Endothelial cell (in vitro differentiated cells): ENCODE results near the gene FBRSL1. TPM values are rescaled to one million over a fixed set of nuclear protein-coding genes. Genes with fewer than 3 reads are reported as not detected.

Source experiments
- DNase-seq: peaks from one replicate; pipeline ENCODE4 v3.0.0; 2021; ENCODE audit warnings: low spot score
- H3K27ac Mint-ChIP-seq: one replicate; pipeline ENCODE4 v1.8.0; 2021; ENCODE audit warnings: mixed read lengths, inconsistent platforms; ENCODE audit not compliant: unreplicated experiment
- H3K27me3 Mint-ChIP-seq: one replicate; pipeline ENCODE4 v1.8.0; 2021; ENCODE audit warnings: mild to moderate bottlenecking, moderate library complexity, mixed read lengths, inconsistent platforms; ENCODE audit not compliant: unreplicated experiment
- H3K36me3 Mint-ChIP-seq: one replicate; pipeline ENCODE4 v1.8.0; 2021; ENCODE audit warnings: mild to moderate bottlenecking, low read depth, mixed read lengths, inconsistent platforms; ENCODE audit not compliant: unreplicated experiment
- H3K4me1 Mint-ChIP-seq: one replicate; pipeline ENCODE4 v1.8.0; 2021; ENCODE audit warnings: mild to moderate bottlenecking, mixed read lengths, inconsistent platforms; ENCODE audit not compliant: unreplicated experiment
- H3K4me3 Mint-ChIP-seq: one replicate; pipeline ENCODE4 v1.8.0; 2021; ENCODE audit warnings: mild to moderate bottlenecking, mixed read lengths, inconsistent platforms; ENCODE audit not compliant: unreplicated experiment
- H3K9me3 Mint-ChIP-seq: one replicate; pipeline ENCODE4 v1.8.0; 2021; ENCODE audit warnings: mixed read lengths, inconsistent platforms; ENCODE audit not compliant: unreplicated experiment
- total RNA-seq: library from RNA; stranded (reverse); fragmentation: NEBNext Ultra II Directional; extraction: Animal tissue kit (Norgen Biotek cat#: 25700); gene quantifications from one replicate; pipeline ENCODE4 v1.2.1, GENCODE V29; 2021; ENCODE audit not compliant: unreplicated experiment
- TF ChIP-seq, protein P1 (sequence below): fragments of 200-600 bp; sonication (generic); IDR thresholded peaks from one replicate; pipeline ENCODE4 v1.5.0; 2021; ENCODE audit warnings: antibody characterized with exemption; ENCODE audit not compliant: unreplicated experiment

The FBRSL1 gene
- total RNA-seq, 1 donor from 2014 or later: 38.4 TPM

DNA sequence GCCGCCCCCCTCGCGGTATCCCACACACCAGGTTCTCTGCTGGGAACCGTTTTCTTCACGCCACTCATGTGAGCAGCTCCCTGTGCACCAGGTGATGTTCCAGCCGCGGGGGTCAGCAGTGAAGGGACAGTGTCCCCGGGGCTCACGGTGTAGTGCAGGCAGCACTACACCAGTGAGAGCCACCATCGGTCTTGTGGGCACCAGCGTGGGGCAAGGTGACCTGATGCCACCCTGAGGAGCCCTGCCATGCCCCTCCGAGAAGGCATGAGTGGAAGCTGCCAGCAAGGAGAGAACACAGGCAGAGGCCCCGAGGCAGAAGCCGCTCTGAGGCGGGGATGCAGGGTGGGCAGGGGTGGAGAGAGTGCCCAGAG is 11.5 kb upstream of the FBRSL1 start:
- no peak for DNase-seq
- peaks cover 3% of the 10 kb centered on the region for H3K4me1 Mint-ChIP-seq
- no peak overlapping the region for H3K27ac Mint-ChIP-seq
- H3K36me3 Mint-ChIP-seq: peaks cover 4% of the 10 kb centered on the region
- H3K4me3 Mint-ChIP-seq: no peak overlapping the region
- peaks cover 4% of the 10 kb centered on the region for H3K9me3 Mint-ChIP-seq
- H3K27me3 Mint-ChIP-seq: peaks cover 32% of the 10 kb centered on the region
- TF ChIP-seq, protein P1, sequence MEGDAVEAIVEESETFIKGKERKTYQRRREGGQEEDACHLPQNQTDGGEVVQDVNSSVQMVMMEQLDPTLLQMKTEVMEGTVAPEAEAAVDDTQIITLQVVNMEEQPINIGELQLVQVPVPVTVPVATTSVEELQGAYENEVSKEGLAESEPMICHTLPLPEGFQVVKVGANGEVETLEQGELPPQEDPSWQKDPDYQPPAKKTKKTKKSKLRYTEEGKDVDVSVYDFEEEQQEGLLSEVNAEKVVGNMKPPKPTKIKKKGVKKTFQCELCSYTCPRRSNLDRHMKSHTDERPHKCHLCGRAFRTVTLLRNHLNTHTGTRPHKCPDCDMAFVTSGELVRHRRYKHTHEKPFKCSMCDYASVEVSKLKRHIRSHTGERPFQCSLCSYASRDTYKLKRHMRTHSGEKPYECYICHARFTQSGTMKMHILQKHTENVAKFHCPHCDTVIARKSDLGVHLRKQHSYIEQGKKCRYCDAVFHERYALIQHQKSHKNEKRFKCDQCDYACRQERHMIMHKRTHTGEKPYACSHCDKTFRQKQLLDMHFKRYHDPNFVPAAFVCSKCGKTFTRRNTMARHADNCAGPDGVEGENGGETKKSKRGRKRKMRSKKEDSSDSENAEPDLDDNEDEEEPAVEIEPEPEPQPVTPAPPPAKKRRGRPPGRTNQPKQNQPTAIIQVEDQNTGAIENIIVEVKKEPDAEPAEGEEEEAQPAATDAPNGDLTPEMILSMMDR: no peak

DNA sequence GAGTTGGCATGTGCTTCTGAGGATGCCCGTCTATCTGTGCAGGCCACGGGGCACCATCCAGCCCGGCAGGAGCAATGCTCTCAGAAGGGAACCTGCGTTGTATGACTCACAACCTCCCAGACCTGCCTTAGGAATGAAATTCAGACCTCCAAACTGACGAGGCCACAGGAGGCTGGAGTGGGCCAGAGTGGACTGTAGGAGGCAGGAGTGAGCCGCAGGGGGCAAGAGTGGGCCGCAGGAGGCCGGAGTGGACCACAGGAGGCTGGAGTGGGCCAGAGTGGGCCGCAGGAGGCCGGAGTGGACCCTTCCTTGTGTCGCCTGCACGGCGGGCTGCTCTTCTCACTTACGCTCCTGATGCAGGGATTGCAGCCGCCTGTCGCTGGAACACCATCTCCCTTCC is 11.1 kb upstream of the FBRSL1 start:
- peaks cover 4% of the 10 kb centered on the region for H3K36me3 Mint-ChIP-seq
- peaks cover 32% of the 10 kb centered on the region for H3K27me3 Mint-ChIP-seq

DNA sequence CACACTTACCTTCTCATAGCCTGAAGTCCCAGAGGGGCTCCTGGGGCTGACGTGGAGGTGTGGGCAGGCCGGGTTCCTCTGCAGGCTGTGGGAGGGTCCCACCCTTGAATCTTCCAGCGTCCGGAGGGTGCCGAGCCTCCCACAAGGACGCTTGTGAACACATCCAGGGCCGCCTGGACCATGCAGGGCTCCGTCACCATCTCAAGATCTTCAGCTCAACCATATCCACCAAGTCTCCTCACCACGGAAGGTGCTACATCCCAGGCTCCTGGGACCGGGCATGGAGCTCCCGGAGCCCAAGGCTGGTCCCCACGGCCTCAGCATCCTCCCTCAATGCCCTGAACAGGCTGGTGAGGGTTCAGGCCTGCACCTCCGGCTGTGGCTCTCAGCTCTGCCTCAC is 10.7 kb upstream of the FBRSL1 start:
- peaks cover 32% of the 10 kb centered on the region for H3K27me3 Mint-ChIP-seq
- H3K4me3 Mint-ChIP-seq: no peak overlapping the region
- peaks cover 4% of the 10 kb centered on the region for H3K36me3 Mint-ChIP-seq
- H3K27ac Mint-ChIP-seq: no peak overlapping the region
- H3K9me3 Mint-ChIP-seq: peaks cover 4% of the 10 kb centered on the region
- TF ChIP-seq, protein P1: no peak
- H3K4me1 Mint-ChIP-seq: peaks cover 3% of the 10 kb centered on the region
- no peak for DNase-seq

More for the DNA sequence above, 11.1 kb upstream of the FBRSL1 start:
- TF ChIP-seq, protein P1: no peak
- Mint-ChIP-seq H3K27ac (no peak overlapping the region), H3K4me1 (peaks cover 3% of the 10 kb centered on the region), H3K9me3 (peaks cover 4% of the 10 kb centered on the region), H3K4me3 (no peak overlapping the region)
- DNase-seq: no peak

DNA sequence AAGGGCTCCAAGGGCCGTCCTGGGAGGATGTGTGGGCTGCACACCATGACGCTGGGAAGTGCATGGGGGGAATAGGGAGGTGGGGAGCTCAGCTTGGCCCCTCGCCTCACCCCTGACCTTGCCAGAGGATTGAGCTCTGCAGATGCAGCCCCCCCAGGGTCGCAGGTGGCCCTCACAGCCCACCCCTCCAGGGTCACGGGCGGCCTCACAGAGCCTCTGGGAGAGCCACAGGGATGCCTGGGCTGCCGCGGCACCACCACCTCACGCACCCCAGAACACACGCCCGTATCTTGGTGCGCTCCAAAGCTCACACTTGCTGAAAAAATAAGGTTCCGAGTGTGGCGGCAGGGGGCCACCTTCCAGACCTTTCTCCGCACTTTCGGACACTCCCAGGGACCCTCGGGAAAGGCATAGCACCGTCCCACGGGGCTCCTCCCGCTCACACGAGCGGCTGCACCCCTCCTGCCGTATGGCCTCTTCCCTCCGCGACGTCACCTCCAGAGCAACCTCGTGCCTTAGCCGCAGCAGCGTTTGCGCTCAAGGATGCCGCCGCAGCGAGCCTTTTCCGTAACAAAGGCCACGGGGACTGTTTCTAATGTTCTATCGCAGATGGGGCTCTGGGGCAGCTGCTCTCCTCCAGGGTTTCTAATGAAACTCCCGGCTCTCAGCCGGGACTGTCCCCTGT is 9.9 kb upstream of the FBRSL1 start:
- TF ChIP-seq, protein P1: no peak
- Mint-ChIP-seq H3K27me3 (peaks cover 32% of the 10 kb centered on the region), H3K4me1 (peaks cover 3% of the 10 kb centered on the region), H3K27ac (no peak overlapping the region), H3K9me3 (peaks cover 4% of the 10 kb centered on the region), H3K36me3 (peaks cover 4% of the 10 kb centered on the region), H3K4me3 (no peak overlapping the region)
- no peak for DNase-seq

DNA sequence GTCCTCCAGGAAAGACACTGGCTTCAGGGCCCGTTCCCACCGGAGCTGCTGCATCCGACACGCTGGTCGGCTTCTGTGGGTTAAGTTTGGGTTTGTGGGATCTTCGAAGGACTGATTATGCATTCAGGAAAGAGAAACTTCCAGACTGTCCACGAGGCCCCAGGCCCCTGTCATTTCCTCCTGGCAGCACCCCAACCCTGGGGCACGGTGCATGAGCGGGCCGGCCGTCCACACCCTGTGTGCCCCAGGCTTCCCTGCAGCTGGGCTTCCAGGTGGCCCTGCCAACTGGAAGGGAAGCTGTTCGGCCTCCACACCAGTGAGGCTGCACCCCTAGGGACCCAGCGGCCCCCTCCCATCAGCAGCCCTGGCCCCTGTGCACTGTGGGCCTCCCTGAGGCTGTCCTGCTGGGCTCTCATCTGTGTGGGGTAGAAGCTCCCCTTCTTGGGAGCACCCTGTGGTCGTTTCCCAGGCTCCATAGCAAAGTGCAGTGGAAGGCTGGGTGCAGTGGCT is 9.3 kb upstream of the FBRSL1 start:
- no peak for DNase-seq
- peaks cover 4% of the 10 kb centered on the region for H3K36me3 Mint-ChIP-seq
- peaks cover 34% of the 10 kb centered on the region for H3K27me3 Mint-ChIP-seq
- TF ChIP-seq, protein P1: no peak
- no peak overlapping the region for H3K4me3 Mint-ChIP-seq
- H3K9me3 Mint-ChIP-seq: peaks cover 4% of the 10 kb centered on the region
- H3K4me1 Mint-ChIP-seq: peaks cover 3% of the 10 kb centered on the region
- no peak overlapping the region for H3K27ac Mint-ChIP-seq
